Measurements from ENCODE around the gene CDH4.

Gene CDH4

DNA sequence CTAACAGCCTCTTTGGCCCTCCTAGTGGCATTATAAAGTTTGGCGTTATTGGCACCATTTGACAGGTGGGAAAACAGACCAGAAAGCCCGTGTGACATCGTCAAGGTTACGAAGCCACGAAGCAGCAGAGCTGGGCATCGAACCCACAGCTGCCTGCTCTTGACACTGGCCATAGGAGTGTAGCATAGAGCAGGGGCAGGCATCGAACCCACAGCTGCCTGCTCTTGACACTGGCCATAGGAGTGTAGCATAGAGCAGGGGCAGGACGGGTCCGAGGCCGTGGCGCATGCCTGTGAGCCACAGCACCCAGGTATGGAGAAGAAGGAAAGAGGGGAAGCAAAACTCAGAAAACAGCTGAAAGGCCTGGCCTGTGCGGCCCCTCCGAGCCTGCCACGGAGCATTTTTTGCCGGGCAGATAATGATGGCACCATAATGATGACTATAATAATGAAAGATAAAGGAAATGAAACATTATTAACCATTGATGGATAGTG lies 33.1 kb downstream of the CDH4 start:
- no peak for DNase-seq

GRCh38 chr20:61285691-61286090 lies 33.6 kb downstream of the CDH4 start:
- no peak for DNase-seq

- no peak for DNase-seq
These were observed 35.7 kb downstream of the CDH4 start for GRCh38 chr20:61287583-61288275.

- no peak for DNase-seq
These were observed 36.3 kb downstream of the CDH4 start for GRCh38 chr20:61288331-61288784.

- no peak for DNase-seq
These were observed 37.1 kb downstream of the CDH4 start for GRCh38 chr20:61289166-61289565.

DNA sequence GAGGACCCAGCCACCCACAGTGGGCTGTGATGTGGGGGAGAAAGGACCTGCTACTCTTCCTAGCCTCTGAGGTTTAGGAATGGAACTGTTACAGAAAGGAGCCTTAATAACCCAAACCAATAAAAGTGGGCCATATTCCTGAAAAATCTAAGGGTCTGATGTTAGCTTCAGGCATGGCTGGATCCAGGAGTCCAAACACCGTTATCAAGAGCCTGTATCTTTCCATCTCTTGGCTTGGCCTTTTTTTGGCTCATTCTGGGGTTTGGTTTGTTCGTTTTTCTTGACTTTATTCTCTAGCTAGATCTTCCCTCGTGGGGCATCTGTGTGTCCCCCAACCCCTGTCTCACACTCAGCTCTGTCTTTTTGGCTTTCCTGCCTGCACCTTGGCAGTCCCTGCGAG lies 38.7 kb downstream of the CDH4 start:
- DNase-seq, result no peak

- DNase-seq, result no peak
These were observed 39.2 kb downstream of the CDH4 start for GRCh38 chr20:61291166-61291829.

DNA sequence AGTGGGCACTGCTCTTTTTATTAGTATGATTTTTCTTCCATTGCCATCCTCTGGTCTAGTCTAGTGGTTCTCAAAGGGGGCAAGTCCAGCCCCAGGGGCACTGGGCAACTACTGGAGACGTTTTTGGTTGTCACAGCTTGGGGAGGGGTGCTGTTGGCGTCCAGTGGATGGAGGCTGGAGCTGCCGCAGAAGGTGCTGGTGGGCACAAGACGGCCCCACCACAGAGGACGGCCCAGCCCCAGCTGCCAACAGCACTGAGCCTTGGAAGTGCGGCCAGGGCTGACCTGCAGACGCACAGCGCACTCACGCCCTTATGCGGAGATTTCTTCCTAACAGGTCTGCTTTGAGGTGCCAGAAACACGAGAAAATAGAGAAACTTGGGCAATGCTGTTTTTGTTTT lies 40.3 kb downstream of the CDH4 start:
- DNase-seq, result no peak

- DNase-seq, result no peak
These were observed 41.0 kb downstream of the CDH4 start for GRCh38 chr20:61292821-61293612.

- no peak for DNase-seq
These were observed 41.9 kb downstream of the CDH4 start for GRCh38 chr20:61293951-61294350.

- DNase-seq, result no peak
These were observed 43.2 kb downstream of the CDH4 start for GRCh38 chr20:61295249-61295648.

DNA sequence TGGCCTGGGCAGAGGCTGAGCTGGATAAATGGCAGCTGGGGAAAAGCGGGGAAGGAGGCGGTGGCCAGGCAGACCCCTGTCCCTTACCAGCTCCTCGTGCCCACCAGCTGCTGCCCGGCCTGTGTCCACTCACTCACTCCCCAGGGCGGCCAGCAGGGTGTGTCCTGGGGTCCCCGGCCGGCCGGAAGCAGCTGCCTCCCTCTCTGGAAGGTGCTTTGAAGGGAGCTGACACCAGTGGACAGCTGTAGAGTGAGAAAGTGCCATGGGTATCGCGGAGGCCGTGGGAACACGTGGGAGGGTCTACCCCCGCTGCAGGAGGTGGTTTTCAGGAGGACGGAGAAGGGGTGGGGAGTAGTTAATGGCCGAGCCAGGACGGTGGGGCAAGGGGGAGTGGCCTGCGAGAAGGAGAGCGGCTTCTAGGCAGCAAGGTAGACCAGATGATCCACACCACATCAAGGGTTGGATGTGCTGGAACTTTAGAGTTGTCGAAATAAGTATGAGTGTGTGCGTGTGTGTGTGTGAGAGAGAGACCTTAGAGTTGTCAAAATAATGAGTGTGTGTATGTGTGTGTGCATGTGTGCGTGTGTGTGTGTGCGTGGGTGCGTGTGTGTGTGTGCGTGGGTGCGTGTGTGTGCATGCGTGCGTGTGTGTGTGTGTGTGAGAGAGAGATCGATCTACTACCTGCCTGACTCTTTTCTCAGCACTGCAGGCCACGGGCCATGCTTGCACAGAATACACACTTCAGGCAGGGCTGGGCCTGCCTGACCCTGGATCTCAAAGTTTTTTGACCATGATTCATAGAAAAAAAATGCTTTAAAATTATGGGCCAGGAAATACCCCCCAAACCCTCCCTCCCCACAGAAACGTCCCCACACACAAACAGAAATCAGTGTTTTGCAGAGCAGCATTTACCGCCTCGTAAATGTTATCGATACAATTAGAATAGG lies 43.9 kb downstream of the CDH4 start:
- DNase-seq, result peak; percentile 36

- no peak for DNase-seq
These were observed 44.6 kb downstream of the CDH4 start for GRCh38 chr20:61296629-61297019.

DNA sequence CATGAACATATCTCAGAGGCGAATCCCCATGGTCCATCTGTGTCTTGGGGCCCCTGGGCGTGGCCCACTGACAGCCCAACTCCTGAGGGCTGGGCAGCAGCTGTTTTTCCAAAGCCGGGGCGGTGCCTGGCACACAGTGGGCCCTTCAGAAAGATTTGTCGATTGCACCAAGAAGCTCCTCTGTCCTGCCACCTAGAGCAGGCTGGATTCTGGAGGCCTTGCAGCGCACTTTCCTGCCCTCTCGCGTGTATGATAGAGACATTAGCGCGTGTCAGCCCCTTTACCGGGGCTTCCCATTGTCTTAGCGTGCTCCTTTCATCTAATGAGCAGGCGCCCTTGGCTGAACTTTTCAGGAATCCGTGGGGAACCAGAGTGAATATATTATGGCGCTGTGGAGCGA lies 45.4 kb downstream of the CDH4 start:
- DNase-seq, result no peak

DNA sequence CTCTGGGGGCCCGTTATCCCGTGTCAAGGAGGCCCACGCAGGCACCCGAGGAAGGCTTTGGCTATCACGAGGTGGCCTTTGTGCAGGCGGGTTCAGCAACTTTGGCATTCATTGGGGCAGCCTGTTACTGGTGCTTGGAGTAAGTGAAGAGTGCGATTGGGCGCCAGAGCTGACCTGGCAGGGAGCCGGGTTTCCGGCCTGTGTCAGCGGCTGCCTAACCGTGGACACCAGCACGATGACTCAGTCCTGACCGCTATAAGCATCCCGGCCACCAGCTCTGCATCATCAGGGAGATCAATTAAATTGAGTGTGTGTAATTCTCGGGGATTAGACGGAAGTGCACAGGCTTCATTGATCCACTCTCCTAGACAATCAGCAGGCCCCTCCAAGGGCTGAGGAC lies 45.9 kb downstream of the CDH4 start:
- DNase-seq, result peak; percentile 14

GRCh38 chr20:61298661-61299060 lies 46.6 kb downstream of the CDH4 start:
- DNase-seq, result no peak

DNA sequence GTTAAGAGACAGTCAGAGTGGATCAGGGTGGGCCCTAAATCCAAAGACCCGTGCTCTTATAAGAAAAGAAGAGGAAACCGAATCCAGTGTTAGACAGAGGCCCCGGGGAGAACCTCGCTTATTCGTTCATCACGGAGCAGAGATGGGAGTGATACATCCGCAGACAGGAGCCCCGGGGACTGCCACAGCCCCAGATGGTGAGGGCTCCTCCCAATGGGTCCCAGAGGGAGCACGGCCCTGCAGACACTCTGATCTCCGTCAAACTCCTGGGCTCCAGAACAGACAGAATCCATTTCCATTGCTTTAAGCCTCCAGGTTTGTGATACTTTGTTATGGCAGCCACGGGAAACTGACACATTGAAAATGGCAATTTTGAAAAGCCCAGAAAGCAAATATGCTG lies 47.0 kb downstream of the CDH4 start:
- DNase-seq, result no peak

DNA sequence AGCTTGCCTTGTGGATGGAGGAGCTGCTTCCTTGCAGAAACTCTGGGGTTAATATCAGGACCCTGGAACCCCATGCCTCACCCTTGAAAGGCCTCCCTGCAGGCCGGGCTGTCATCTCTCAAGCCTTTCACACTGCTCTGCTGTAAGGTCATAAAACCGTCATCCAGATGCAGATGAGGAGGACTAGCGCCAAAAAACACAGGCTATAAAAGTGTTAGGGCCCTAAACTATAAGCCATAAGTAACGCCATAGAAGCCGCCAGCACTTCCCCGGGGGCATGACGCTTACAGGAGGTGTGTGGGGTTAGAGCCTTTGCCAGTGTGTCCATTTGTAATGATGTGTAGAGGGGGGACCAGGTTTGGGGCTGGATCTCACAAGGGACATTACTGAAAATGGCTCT lies 47.6 kb downstream of the CDH4 start:
- DNase-seq, result peak; percentile 19

- DNase-seq, result no peak
These were observed 48.2 kb downstream of the CDH4 start for GRCh38 chr20:61300293-61300692.

DNA sequence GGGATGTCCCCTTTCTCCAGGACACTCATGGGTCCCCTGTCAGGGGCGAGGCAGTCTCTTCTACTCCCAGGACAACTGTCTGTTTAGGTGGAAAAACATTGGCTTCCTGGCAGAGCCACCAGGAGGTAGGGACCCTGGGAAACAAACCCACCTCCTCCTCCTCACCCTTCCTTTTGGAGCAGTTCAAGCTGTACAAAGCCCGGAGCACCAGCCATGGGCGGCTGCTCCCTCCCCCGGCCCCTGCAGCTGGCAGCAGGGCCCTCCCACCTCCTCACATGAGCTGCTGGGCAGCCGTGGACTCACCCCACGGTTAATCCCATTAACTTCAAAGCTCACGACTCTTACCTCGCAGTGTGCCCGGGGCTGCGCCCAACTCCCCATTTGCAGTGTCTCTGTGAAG lies 48.6 kb downstream of the CDH4 start:
- DNase-seq, result no peak

DNA sequence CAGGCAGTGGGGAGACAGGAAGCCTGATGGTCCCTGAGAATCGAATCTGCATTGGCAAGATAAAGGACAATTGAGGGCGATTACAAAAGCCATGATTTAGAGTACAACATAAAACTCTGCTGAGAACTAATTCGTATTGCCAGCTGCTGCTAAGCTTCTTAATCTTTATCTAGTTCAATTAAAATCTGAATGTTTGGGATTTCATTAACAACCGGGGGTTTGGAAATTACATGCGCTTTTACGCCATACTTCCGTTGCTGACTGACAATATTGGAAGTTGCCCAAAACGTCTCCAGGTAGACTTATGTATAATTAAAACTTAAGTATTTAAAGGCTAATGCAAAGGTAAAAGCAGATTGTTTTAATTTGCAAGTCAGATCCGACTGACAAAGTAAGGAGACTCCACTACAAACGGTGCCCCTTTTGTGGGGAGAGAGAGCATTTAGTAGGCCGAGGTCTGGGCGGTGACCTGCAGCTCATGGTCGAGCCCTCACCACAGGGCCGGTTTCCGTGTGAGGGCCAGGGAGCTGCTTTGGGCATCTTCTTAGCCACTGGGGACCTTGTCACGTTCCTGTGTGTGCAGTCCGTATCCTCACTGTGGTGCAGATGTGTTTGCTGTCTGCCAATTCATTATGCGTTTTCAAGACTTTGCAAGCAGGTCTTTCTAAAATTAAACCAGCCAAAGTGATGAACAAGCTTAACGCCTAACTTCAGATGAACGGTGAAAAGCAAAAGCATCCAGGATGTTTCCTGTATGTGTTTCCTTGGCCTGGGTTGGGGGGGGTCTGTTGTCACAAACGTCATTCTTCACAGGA lies 49.9 kb downstream of the CDH4 start:
- DNase-seq, result no peak

DNA sequence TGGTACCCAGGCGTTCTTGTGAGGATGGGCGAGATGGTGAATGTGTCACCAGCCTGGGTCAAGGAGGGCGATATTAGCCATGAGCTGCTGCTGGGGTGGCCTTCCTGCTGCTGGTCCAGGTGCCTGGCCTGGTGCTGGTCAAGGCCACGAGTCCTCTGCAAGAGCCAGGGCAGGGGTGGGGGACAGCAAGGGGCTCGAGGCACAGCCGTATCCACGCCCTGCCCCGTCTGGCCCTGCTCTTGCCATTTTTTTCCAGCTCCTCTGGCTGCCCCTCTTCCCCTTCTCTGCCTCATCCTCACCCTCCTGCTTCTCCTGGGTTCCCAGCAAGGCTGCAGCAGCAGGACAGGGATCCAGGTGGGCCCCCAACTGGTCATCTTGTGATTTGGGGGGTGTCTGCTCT lies 51.2 kb downstream of the CDH4 start:
- DNase-seq, result no peak

Data from fibroblast of skin of right quadriceps (primary cell).